ENCODE measurements around the gene C1QTNF9.
"Not testable (repeated sequence)": the region's sequence is repeated elsewhere in the genome, so short reads cannot be mapped to it uniquely, and the experiment has no call there.

Gene C1QTNF9

DNA sequence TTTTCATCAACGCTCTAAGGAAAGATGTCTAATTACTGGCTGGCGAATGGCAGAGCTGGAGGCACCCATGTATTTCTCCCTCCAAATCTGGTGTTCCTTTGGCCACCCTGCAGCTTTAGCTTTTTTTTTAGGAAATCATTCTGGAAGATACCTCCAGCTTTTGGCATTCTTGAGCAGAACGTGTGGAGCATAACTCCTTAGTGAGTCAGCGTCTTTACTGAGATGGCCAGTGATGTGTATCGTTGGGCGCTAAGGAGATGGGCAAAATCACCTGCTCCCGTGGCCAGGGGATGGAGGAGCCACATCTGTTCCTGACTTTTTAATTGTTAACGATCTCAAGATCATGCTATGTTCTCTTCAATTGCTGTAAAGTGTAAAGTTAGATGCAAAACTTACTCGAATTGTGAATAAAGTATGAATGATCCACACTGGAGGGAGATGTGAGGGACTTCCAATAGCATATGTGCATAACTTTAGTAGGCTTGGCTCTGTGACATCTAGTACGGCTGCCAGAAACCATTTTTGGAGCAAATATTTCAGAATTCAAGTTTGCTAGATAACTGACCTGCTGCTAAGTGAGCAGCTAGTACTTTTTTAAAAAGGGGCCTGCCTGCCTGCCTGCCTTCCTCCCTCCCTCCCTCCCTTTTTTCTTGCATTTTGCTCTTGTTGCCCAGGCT is 24.4 kb upstream of the C1QTNF9 start:
- DNase-seq, result no peak

GRCh38 chr13:24286624-24287023 is 22.8 kb upstream of the C1QTNF9 start:
- no peak for DNase-seq

DNA sequence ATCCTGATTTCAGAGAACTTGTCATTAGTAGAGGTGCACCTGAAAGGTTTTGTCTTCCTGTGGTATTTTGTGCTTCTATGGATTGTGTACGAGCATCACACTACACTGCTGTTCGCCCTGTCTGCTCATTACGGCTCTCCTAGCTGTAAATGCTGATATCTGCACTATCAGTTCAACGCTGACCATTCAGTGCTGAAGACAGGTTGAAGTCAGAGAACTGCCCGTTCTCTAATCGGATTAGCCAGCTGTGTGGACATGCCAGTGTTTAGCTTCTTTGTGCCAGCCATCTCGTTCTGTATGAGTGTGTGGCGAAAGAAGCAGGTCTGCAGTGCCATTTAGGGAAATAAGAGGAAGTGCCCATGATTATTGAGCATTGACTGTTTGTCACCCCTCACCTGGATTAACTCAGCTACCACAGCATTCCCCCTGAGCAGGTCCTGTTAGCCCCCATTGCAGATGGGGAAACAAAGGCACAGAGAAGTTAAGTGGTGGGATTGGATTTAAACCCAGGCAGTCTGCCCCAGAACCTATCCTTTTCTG is 21.6 kb upstream of the C1QTNF9 start:
- no peak for DNase-seq

GRCh38 chr13:24288870-24289269 is 20.5 kb upstream of the C1QTNF9 start:
- no peak for DNase-seq

DNA sequence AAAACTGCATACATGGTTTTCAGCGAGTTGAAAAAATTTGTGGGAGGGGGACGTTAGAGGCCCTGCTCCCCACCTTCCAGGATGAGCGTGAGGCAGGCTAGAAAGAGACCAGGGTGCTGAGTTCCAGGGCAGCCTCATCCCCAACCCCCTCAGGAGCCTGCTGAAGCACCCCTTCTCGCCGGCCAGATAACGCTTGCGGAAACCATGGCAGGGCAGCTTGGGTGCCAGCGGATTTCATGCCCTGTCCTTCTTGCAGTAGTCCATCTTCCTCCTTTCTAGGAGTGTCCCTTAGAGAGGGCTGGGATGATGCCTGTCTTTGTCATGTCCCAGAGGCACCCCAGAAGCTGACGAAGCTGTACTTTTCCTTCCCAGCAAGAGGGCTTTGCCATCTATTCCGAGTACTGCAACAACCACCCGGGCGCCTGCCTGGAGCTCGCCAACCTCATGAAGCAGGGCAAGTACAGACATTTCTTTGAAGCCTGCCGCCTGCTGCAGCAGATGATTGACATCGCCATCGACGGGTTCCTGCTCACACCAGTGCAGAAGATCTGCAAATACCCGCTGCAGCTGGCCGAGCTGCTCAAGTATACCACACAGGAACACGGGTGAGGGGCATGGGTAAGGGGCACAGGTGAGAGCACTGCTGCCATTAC is 19.0 kb upstream of the C1QTNF9 start:
- DNase-seq, result no peak

DNA sequence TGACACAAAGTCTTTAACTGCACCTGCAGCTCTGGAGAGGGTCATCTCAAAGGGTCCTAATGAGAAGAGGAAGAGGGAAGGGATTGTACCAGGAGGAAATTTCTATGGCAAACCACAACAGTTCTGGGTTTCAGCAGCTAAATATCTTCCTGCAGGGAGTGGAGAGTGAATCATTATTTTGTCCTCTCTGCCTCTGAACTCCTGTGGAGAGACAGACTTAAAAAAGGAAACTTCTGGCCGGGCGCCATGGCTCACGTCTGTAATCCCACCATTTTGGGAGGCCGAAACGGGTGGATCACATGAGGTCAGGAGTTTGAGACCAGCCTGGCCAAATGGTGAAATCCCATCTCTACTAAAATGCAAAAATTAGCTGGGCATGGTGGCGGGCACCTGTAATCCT is 16.9 kb upstream of the C1QTNF9 start:
- DNase-seq, result no peak

GRCh38 chr13:24293746-24294145 is 15.6 kb upstream of the C1QTNF9 start:
- no peak for DNase-seq

GRCh38 chr13:24299488-24300114 is 9.8 kb upstream of the C1QTNF9 start:
- DNase-seq, result no peak

GRCh38 chr13:24301434-24301833 is 7.9 kb upstream of the C1QTNF9 start:
- no peak for DNase-seq

DNA sequence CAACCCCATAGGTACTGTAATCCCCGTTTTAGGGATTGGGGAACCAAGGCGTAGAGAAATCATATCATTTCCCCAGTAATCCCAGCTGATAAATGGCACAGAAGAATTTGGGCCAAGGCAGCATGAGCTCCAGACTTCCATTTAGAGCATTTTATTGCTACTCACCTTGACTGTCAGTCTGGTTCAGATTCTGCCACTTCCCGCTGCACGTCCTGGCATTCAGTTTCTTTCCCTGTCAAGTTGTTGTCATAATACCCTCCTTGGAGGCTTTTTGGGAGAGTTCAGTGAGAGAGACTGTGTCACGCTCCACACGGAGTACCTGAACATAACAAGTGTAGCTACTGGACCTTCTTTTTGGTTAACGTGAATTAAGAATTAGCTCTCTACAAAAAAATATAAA is 7.5 kb upstream of the C1QTNF9 start:
- no peak for DNase-seq

- DNase-seq, result no peak
Observed at GRCh38 chr13:24304620-24305019, 4.8 kb upstream of the C1QTNF9 start.

DNA sequence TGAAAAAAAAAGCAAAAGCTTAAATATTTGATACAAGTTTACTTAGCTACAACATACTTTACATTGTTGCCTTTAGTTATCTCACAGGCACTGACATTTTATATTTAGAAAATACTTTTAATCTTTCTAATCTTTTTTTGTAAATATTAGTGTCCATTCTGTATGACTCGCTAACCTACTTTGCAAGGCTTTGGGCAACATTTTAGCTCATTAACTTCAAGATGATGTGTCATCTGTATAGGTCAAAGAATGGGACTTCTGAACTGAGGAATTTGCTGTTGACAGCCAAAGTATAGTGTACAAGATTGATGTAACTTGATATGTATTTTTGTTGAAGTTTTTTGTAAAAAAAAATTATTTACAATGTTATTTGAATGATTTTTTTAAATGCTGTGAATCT is 2.7 kb upstream of the C1QTNF9 start:
- no peak for DNase-seq

DNA sequence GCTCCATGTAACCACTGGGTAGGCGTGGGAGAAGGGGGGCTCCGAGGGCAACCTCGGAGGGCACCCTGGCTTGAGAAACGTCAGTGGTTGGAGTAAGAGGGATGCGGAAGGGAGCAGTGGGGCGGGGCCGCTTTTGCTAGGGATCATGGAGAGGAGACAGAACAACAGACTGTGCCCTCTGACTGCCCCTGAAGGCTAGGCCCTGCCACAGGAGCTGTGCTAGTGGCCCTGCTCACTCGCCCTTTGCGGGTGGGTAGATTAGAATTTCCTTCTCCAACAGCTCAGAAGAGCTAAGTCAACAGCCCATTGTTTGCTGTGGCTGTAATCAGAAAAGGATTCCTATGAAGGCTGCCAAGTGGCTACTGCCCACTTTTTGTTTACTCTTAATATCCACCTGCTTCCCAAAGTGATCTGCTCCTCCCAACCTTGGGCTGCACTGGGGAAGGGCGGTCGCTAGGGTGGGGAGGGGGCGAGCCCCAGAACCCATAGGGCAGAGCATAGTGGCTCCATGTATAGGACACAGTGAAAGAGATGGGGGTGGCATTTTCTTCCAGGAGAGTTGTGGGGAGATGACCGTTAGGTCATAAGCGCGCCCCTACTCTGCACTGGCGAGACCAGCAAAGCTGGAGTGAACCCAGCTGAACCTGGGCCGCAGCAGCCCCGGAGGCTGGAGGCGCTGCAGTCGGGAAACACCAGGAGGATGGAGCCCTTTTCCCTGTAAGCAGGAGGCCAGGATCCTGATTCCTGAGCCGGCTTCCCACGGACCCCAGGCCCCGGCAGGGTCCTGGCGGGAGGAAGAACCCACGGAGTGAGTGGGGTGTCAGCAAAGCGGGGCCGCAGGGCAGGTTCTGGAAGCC is 1.9 kb upstream of the C1QTNF9 start:
- DNase-seq, result no peak

DNA sequence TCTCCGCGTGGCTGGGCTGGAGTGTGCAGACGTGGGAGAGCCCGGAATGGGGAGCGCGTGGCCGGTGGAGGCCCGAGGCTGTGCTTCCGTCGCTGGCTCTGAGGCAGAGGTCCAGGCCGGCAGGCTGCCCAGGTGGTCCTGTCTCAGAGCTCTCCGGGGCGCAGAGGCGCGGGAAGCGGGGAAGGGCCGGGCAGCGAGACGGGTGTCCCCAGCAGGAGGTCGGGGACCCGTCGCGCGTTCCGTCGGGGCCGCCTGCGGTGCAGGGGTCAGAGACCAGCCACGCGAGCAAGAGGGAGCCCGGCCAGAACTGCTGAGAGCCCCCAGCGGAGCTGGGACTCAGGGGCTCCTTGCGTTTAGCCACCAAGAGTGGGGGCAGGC is 1.3 kb upstream of the C1QTNF9 start:
- no peak for DNase-seq

DNA sequence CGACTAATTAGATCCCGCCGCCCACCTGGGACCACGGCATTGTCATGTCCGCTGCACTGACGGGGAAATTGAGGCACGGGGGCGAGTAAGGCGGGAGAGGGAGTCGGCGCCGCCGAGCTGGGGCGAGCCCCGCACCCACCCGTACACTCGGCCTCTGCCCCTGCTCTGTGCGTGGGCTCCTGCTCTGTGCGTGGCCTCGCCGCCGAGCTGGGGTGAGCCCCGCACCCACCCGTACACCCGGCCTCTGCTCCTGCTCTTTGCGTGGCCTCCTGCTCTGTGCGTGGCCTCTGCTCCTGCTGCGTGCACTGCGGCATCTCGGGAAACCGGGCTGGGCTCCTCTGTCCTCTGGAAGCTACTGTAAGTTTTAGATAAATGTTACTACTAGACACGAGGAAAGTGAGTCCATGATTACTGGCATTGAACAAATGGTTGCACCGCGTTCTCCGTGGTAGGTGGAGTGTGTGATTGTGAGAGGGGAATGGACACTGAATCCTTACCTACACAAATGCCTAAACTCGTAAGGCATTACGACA is 826 bp upstream of the C1QTNF9 start:
- DNase-seq, result no peak

DNA sequence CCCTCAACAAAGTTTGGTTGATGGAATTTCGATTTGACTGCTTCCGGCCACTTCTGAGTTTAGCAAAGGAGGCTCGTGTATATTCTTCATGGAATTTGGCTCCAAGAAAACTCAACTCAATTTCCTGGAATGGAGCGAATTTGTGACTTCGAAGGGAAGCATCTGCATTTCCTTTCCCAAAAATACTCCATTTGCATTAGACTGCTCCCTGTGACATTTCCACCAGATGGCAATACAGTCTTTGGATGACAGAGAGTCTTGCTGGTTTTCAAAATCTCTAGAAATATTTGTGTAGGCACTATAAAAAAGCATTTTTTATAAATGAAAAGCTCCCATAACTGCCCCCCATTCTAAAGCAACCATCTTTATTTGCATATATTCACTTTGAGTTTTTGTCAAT is 4.1 kb downstream of the C1QTNF9 start:
- no peak for DNase-seq

GRCh38 chr13:24317835-24318234 is 8.5 kb downstream of the C1QTNF9 start:
- not testable (repeated sequence) for DNase-seq

DNA sequence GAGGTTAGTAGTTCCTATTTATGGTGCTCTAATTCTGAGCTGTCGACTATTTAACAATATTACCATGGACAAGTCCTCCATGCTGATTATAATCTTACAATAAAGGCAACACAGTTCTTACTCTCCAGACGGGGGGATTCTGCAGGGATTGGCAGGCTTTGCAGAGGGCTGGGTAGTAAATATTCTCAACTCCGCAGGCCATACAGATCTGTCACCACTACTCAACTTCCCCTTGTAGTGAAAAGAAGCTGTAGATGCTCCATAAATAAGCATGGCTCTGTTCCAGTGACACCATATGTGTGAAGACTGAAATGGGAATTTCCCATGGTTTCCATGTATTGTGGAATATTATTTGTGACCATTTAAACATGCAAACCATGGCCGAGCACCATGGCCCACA is 9.5 kb downstream of the C1QTNF9 start:
- not testable (repeated sequence) for DNase-seq

- DNase-seq, result not testable (repeated sequence)
Observed at GRCh38 chr13:24319641-24320040, 10.3 kb downstream of the C1QTNF9 start.

GRCh38 chr13:24321416-24321815 is 12.0 kb downstream of the C1QTNF9 start:
- DNase-seq, result not testable (repeated sequence)

DNA sequence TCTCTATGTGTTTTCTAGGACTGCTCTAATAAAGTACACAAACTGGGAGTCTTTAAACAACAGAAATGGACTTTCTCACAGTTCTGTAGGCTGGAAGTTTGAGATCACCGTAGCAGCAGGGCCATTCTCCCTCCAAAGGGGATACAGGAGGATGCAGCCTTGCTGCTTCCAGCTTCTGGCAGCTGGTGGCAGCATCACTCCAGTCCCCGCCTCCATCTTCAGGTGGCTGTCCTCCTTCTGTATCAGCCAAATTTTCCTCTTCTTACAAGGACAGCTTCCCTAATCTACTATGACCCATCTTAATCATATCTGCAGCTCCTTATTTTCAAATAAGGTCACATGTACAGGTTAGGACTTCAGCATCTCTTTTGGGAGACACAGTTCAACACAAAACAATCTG is 13.1 kb downstream of the C1QTNF9 start:
- not testable (repeated sequence) for DNase-seq

GRCh38 chr13:24323036-24323738 is 13.8 kb downstream of the C1QTNF9 start:
- no peak for DNase-seq

Measured in activated T-cell treated with anti-CD3 and anti-CD28 coated beads, Interleukin-2, amount 50 U/mL, for 1 hour (primary cell).